Parathyroid adenoma (tissue), 2 donors: Measurements from ENCODE around the gene TRMT10C.
"Not testable (repeated sequence)": the region's sequence is repeated elsewhere in the genome, so short reads cannot be mapped to it uniquely, and the experiment has no call there.

ENCODE experiments used
- H2AFZ ChIP-seq: fragments of 300-600 bp; sonication (generic); one replicate; pipeline ENCODE4 v1.7.0; 2017; ENCODE audit warnings: antibody characterized with exemption, mild to moderate bottlenecking
- H3K27ac ChIP-seq: fragments of 300-600 bp; sonication (generic); one replicate; pipeline ENCODE4 v1.7.0; 2017
- H3K27me3 ChIP-seq: fragments of 300-600 bp; sonication (generic); one replicate; pipeline ENCODE4 v1.7.0; 2017; ENCODE audit warnings: low read length; ENCODE audit not compliant: control insufficient read depth, insufficient read depth
- H3K36me3 ChIP-seq: fragments of 300-600 bp; sonication (generic); one replicate; pipeline ENCODE4 v1.7.0; 2017; ENCODE audit warnings: low read length; ENCODE audit not compliant: control insufficient read depth, insufficient read depth
- H3K4me1 ChIP-seq: fragments of 300-600 bp; sonication (generic); one replicate; pipeline ENCODE4 v1.7.0; 2017; ENCODE audit warnings: control low read depth
- H3K4me2 ChIP-seq: fragments of 300-600 bp; sonication (generic); one replicate; pipeline ENCODE4 v1.7.0; 2017; ENCODE audit warnings: low read length
- H3K4me3 ChIP-seq: fragments of 300-600 bp; sonication (generic); one replicate; pipeline ENCODE4 v1.7.0; 2017; ENCODE audit warnings: low read depth, low read length
- H3K79me2 ChIP-seq: fragments of 300-600 bp; sonication (generic); one replicate; pipeline ENCODE4 v1.7.0; 2017; ENCODE audit warnings: control low read depth
- H3K9ac ChIP-seq: fragments of 300-600 bp; sonication (generic); one replicate; pipeline ENCODE4 v1.7.0; 2017; ENCODE audit warnings: mild to moderate bottlenecking
- H3K9me3 ChIP-seq: fragments of 300-600 bp; sonication (generic); one replicate; pipeline ENCODE4 v1.7.0; 2017; ENCODE audit warnings: low read length; ENCODE audit not compliant: control insufficient read depth
- TF ChIP-seq, protein P1 (sequence below): fragments of 300-600 bp; sonication (generic); IDR thresholded peaks from one replicate; pipeline ENCODE4 v1.7.0; 2017; ENCODE audit warnings: antibody characterized with exemption, mild to moderate bottlenecking
- donor health status: primary hyperparathyroidism.

TRMT10C gene

DNA sequence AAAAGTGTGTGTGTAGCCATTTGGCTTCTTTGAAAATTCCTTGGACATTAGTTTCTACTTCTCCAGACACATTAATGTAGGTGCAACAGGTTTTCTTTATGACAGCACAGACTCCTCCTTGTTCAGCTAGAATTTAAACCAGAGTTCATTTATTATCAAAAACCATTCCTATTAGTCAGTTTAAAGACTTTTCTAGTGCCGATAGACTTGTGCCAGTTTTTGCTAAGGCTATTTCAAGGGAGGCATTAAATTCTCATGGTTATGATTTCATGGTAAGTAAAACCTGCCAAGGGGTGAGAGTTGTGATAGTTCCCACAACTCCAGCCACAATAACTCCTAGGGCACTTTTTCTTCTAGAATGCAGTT is 28.1 kb upstream of the TRMT10C start:
- H3K36me3 ChIP-seq, result no peaks in the 10 kb centered on the region
- no peaks in the 10 kb centered on the region for H3K9me3 ChIP-seq
- H3K79me2 ChIP-seq, result no peaks in the 10 kb centered on the region
- no peak overlapping the region for H3K4me3 ChIP-seq
- no peaks in the 10 kb centered on the region for H3K4me1 ChIP-seq
- no peak overlapping the region for H2AFZ ChIP-seq
- H3K27me3 ChIP-seq, result no peaks in the 10 kb centered on the region
- no peak overlapping the region for H3K27ac ChIP-seq
- TF ChIP-seq, protein P1, sequence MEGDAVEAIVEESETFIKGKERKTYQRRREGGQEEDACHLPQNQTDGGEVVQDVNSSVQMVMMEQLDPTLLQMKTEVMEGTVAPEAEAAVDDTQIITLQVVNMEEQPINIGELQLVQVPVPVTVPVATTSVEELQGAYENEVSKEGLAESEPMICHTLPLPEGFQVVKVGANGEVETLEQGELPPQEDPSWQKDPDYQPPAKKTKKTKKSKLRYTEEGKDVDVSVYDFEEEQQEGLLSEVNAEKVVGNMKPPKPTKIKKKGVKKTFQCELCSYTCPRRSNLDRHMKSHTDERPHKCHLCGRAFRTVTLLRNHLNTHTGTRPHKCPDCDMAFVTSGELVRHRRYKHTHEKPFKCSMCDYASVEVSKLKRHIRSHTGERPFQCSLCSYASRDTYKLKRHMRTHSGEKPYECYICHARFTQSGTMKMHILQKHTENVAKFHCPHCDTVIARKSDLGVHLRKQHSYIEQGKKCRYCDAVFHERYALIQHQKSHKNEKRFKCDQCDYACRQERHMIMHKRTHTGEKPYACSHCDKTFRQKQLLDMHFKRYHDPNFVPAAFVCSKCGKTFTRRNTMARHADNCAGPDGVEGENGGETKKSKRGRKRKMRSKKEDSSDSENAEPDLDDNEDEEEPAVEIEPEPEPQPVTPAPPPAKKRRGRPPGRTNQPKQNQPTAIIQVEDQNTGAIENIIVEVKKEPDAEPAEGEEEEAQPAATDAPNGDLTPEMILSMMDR, result no peak
- H3K4me2 ChIP-seq, result no peak overlapping the region
- no peak overlapping the region for H3K9ac ChIP-seq

DNA sequence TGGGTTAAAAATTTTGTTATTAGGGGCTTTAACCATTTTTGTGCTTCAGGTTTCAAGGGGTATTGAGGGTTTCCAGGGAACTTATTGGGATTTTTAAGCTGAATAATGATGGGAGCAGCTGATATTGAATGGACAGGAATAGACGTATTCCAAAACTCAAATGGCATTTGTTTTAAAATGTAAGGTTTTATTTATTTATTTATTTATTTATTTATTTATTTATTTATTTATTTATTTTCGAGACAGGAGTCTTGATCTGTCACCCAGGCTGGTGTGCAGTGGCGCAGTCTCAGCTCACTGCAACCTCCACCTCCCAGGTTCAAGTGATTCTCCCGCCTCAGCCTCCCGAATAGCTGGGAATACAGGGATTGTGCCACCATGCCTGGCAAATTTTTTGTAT is 26.4 kb upstream of the TRMT10C start:
- H2AFZ ChIP-seq, result no peak overlapping the region
- H3K9me3 ChIP-seq, result no peaks in the 10 kb centered on the region
- H3K4me3 ChIP-seq, result no peak overlapping the region
- TF ChIP-seq, protein P1, result no peak
- no peaks in the 10 kb centered on the region for H3K4me1 ChIP-seq
- no peak overlapping the region for H3K27ac ChIP-seq
- H3K36me3 ChIP-seq, result no peaks in the 10 kb centered on the region
- H3K4me2 ChIP-seq, result no peak overlapping the region
- no peaks in the 10 kb centered on the region for H3K79me2 ChIP-seq
- no peak overlapping the region for H3K9ac ChIP-seq
- no peaks in the 10 kb centered on the region for H3K27me3 ChIP-seq

DNA sequence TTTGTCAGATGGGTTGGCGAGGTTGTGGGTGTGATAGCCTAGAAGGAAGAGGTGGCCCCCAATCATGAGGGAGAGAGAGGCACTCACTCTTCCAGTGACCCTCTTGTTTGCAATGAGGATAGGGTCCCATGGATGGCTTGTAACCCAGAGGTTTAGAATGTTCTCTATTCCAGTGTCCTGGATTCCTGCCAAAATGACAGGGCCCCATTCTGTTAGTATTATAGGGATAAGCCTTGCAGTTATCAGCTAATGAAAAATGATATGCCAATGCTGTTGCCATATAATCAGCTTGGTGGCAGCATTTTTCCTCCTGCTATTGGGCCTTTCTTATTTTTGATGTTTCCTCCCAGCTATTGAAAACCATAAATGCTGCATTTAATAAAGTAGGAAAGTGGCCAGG is 25.4 kb upstream of the TRMT10C start:
- Histone ChIP-seq H3K27ac (no peak overlapping the region), H3K4me1 (no peaks in the 10 kb centered on the region), H3K27me3 (no peaks in the 10 kb centered on the region), H3K4me2 (no peak overlapping the region), H2AFZ (no peak overlapping the region), H3K79me2 (no peaks in the 10 kb centered on the region), H3K9me3 (no peaks in the 10 kb centered on the region), H3K4me3 (no peak overlapping the region), H3K9ac (no peak overlapping the region), H3K36me3 (no peaks in the 10 kb centered on the region)
- TF ChIP-seq, protein P1, result no peak

DNA sequence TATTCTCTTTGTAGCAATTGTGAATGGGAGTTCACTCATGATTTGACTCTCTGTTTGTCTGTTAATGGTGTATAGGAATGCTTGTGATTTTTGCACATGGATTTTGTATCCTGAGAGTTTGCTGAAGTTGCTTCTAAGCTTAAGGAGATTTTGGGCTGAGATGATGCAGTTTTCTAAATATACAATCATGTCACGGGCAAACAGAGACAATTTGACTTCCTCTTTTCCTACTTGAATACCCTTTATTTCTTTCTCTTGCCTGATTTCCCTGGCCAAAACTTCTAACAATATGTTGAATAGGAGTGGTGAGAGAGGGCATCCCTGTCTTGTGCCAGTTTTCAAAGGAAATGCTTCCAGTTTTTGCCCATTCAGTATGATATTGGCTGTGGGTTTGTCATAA is 24.7 kb upstream of the TRMT10C start:
- not testable (repeated sequence) for H3K9ac ChIP-seq, H2AFZ ChIP-seq, H3K79me2 ChIP-seq, H3K27ac ChIP-seq, H3K4me3 ChIP-seq, H3K4me2 ChIP-seq, H3K27me3 ChIP-seq, H3K4me1 ChIP-seq, H3K36me3 ChIP-seq, H3K9me3 ChIP-seq

DNA sequence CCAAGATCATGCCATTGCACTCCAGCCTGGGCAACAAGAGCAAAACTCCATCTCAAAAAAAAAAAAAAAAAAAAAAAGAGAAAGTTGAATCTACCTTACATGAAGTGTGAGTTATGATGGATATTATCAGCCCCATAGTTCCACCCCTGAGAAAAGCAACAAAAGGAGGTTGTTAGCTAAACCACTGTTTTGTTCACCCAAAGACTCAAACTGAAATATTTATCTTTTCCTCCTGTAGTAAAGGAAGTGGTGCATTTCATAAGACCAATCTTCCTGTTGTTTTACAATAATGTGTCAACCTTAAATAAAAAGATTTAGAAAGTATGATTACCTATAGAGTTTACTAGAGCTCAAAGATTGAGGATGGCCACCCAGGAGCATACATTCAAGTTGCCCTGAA is 18.7 kb upstream of the TRMT10C start:
- Histone ChIP-seq H3K9ac (no peak overlapping the region), H3K4me2 (no peak overlapping the region), H3K27ac (no peak overlapping the region), H3K4me3 (no peak overlapping the region), H2AFZ (no peak overlapping the region), H3K4me1 (no peaks in the 10 kb centered on the region), H3K36me3 (no peaks in the 10 kb centered on the region), H3K9me3 (no peaks in the 10 kb centered on the region), H3K27me3 (no peaks in the 10 kb centered on the region), H3K79me2 (no peaks in the 10 kb centered on the region)
- TF ChIP-seq, protein P1, result no peak
